HG03097 (cell line): ENCODE results near the gene C16orf86.

ENCODE experiments used
- ATAC-seq: cut with Tn5 transposase; IDR thresholded peaks from one replicate; pipeline ENCODE4 v1.9.1; 2021; ENCODE audit not compliant: unreplicated experiment, low FRiP score

The C16orf86 gene, protein sequence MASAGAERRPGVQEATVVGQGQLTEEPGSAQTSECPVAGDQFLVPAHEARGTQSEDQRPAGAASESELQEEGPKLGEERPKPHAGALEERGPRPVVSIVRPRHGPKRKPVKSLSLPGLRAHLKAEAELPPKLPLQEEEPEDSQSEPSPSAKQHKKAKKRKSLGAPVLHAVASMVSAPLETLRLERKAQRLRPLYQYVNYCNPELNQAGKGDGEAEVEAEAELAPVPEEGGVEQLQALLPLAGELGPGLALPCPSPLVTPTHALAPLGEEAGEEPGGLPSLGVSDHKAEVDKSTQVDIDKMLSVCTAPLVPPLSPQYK

DNA sequence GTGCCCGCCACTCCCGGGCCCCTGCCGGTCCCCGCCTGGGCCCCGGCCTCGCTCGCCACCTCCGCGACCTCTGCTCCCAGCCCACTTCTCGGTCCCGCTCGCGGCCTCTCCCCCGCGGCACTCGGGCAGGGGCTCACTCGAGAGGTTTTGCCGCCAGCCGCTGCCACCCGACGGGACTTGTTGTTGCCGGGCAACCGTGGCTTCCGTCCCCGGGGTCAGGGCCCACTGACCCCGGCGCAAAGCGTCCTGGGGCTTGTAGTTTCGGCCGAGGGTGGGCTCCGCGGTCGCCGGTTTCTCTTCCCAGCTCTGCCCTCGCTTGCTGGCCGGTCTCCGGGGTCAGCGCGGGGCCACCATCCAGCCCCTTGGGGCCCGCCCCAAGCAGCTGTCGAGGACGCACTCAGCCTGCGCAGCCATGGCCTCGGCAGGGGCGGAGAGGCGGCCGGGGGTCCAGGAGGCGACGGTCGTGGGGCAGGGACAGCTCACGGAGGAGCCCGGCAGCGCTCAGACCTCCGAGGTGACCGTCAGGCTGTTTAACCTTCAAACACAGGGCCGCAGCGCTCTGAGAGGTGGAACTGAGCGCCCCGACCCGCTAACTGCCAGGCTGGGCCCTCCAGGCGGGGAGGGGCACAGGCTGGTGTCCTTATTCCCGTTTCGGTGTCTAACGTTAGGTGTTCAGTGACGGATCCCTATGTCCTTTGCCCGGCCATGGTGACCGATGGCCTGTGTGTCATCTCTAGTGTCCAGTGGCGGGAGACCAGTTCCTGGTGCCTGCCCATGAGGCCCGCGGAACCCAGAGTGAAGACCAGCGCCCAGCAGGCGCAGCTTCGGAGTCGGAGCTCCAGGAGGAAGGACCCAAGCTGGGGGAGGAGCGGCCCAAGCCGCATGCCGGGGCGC, at the start of gene C16orf86, which contains the start of gene ENKD1:
Gene C16orf86, plus strand, starts transcription at position 256 of the 894 bp plus-strand sequence. Its CDS starts 157 bp downstream, at position 413.
Gene ENKD1, minus strand, starts transcription at position 192 of the 894 bp plus-strand sequence. CDS start 308 bp downstream, outside the sequence.
- peak; percentile 38 for ATAC-seq

DNA sequence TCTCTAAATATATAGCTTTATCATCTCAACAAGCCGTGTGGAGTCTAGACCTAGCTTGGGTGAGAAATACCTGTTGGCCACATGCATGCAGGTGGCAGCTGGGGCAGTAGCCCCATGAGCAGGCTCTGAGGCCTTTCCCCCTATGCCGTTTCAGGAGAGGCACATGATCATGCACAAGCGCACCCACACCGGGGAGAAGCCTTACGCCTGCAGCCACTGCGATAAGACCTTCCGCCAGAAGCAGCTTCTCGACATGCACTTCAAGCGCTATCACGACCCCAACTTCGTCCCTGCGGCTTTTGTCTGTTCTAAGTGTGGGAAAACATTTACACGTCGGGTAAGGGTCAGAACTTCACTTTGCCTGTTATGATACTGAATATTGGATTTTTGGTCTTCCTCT, 38.4 kb upstream of the C16orf86 start:
- ATAC-seq, result no peak

DNA sequence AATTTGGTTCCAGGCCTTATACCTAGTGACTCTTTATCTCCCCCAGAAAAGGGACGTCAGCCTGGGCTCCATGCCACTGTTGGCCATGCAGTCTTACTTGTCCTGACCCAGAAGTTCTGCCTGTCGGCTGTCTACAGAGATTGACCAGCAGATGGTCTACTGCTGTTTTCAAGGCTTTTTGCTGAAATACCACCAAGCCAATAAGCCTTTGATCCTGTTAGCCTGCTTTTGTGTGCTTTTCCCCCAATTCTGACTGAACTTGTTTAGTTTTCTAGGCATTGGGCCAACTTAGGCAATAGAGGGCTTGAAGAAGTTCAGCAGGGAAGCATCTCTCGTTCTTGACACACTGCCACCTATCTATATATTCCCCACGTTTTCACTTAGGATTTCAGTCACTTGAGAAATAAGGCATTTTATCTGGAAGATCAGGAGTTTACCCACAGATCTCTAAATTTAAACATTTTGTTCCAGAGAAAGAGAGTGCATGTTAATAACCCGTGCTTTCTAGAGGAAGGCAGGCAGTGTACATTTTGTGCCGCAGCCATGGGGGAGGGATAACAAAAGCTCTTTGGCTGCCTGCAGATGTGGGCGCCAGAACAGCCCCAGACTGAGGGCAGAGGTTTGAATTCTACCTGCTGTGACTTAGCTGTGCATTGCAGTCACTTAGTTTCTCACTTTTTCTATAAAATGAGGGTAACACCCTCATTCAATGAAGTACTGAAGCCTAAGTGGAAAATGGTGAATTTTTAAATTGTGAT, 34.0 kb upstream of the C16orf86 start:
- ATAC-seq, result no peak

DNA sequence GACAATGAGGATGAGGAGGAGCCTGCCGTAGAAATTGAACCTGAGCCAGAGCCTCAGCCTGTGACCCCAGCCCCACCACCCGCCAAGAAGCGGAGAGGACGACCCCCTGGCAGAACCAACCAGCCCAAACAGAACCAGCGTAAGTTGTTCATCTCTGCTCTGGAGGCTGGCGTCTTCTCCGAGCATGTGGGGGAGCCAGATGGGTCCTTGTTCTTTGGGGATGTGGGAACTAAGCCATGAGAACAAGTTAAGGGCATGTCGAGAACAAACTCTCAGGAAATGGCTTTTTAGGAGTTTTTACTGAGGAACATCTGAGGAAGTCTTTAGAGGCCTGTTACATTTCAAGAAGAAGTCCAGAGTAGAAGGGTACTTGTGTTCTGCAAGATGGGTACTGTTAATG, 29.9 kb upstream of the C16orf86 start:
- ATAC-seq, result no peak

DNA sequence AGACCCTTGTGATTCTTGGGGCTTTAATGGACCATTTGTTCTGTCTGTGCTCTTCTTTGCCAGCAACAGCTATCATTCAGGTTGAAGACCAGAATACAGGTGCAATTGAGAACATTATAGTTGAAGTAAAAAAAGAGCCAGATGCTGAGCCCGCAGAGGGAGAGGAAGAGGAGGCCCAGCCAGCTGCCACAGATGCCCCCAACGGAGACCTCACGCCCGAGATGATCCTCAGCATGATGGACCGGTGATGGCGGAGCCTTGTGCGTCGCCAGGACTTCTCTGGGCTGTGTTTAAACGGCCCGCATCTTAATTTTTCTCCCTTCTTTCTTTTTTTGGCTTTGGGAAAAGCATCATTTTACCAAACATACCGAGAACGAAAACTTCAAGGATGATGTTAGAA, 29.0 kb upstream of the C16orf86 start:
- no peak for ATAC-seq

DNA sequence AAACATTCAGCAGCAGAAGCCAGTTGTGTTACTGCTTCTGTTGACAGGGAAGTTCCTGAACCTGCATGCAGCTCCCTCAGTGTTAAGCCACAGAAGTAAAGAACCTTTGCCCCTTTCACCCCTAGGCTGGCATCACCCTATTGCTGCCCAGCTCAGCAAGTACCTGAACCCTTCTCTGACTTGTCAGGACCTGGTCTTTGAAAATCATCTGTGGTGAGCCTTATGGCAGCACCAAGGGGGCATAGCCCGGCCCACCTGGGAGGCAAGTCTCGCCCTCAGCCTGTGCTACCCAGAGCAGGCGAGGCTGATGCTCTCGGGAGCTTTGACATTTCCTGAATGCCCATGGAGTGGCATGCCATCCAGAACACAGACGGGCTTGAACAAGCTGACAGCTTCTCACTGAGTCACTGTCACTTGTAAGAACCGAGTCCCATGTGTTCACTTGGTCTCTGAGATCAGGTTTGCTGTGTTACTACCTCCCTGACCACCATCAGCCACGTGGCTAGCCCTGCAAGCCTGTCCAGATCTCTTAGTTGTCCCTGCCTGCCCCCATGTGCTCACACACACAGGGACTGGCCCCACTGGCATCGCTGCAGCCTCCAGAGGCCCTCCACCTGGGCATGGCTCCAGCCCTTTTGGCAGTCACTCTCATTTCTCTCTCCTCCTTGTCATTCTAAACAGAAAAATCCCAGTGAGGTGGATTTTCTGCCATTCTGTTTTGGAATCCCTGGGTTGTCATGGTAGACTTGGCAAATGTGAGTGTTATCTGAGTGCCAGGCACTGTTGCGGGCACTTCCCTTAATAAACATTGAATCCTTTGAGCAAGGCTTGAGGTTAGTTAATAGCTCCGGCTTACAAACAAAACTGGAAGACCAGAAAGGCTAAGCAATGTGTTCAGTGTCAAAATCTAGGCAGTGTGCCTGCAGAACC, 24.6 kb upstream of the C16orf86 start:
- no peak for ATAC-seq

DNA sequence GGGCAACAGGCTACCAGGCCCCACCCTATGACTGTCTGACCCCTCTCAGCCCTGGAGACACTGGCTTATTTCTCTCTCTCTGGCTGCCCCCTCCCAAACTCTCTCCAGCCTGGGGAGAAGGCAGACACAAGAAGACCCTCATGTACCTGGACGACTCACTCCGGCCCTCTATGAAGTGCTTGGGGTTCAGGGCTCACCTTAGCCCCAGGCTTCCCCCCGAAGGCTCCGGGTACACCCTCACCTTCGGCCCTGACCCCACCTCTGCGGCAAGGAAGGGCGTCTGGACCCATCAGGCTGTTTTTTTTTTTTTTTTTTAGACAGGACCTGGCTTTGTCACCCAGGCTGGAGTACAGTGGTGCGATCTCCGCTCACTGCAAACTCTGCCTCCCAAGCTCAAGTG, 22.6 kb upstream of the C16orf86 start:
- ATAC-seq, result no peak

DNA sequence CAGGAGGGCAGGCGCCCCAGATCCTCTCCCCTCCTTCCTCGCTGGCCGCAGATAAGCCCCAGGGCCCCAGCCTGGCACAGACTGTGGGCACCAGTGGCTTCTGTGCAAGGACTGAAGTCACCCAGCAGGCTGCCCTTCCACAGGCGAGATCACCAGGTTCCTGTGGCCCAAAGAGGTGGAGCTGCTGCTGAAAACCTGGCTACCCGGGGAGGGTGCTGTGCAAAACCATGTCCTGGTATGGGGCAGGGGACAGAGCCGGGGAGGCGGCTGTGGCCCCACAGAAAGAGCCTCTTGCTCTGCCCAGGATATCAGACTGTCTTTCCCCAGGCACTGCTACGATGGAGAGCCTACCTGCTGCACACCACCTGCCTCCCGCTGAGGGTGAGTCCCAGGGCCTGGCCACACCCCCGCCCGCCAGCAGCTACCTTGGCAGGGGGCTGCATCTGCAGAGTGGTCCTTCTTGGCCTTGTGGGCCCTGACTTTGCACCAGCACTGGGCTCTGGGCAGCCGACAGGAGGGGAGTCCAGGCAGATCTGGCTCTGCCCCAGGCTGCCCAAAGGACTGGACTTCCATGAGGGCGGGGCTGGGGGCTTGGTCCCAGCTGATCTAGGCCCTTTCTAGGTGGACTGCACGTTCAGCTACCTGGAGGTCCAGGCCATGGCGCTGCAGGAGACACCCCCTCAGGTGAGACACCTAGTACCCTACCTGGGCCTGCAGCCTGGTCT, 21.1 kb upstream of the C16orf86 start:
- no peak for ATAC-seq

DNA sequence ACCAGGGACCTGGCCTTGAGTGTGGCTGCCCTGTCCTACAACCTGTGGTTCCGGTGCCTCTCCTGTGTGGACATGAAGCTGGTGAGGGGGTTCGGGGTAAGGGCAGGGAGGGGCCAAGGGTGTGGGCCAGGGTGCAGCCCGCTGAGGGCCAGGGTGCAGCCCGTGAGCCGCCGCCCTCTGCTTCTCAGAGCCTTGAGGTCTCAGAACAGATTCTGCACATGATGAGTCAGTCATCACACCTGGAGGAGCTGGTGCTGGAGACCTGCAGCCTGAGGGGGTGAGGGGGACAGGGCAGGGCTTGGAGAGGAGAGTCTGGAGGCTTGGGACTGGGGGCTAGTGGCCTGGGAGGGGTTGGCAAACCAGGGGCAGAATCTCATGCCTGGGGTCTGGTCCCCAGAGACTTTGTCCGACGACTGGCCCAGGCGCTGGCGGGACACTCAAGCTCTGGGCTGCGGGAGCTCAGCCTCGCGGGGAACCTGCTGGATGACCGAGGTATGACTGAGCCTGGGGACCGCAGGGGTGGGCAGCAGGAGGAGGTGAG, 19.4 kb upstream of the C16orf86 start:
- no peak for ATAC-seq

DNA sequence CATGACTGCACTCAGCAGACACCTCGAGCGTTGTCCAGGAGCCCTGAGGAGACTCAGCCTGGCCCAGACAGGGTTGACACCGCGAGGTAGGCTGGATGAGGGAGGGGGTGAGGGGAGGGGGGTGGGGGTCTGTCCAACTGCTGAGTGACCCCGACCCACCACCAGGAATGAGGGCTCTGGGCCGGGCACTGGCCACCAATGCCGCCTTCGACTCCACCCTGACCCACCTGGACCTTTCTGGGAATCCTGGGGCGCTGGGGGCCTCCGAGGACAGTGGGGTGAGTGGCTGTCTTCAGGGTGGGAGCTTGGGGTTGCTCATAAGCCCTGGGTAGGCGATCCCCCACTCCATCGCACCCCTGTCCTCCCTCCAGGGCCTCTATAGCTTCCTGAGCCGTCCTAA, 18.9 kb upstream of the C16orf86 start:
- ATAC-seq, result no peak

DNA sequence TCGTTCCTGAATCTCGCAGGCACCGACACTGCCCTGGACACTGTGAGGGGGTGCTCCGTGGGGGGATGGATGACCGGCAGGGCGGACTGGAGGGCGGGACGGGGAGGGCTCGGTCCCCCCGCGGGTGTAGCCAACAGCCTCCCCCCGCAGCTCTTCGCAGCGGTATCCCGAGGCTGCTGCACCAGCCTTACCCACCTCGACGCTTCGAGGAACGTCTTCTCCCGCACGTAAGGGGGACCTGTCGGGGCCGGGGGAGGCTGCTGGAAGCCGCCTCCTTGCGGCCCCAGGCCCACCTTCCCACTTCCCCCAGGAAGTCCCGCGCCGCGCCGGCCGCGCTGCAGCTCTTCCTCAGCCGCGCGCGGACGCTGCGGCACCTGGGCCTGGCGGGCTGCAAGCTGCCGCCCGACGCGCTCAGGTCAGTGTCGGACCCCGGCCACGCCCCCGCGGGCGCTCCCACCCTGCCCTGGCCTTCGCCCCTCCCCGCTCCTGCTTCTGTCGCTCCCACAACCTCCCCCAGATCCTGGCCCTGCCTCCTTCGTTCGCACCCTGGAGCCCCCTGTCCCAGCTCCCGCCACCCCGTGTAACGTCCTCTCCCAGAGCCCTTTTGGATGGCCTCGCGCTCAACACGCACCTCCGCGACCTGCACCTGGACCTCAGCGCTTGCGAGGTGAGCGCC, 18.4 kb upstream of the C16orf86 start:
- no peak for ATAC-seq

DNA sequence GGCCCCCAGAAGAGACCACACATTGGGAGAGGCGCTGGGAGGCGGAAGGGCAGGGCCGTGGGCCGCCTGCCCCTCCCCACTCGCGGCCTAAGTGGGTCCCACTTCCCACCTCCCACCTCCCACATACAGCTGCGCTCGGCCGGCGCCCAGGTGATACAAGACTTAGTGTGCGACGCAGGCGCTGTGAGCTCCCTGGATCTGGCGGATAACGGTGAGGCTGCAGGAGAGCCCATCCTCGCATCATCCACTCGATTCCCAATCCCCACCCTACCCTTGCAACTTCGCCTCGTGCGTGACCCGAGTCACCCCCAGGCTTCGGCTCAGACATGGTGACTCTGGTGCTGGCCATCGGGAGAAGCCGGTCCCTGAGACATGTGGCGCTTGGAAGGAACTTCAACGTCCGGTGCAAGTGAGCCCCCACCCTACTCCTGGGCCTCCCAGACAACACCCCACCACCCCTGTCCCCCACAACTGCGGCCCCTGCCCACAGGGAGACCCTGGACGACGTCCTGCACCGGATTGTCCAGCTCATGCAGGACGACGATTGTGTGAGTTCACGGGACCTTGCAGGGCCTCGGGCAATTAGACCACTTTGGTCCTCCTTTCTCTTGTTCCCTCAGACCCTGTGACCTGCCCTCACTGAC, 17.7 kb upstream of the C16orf86 start:
- ATAC-seq, result no peak

DNA sequence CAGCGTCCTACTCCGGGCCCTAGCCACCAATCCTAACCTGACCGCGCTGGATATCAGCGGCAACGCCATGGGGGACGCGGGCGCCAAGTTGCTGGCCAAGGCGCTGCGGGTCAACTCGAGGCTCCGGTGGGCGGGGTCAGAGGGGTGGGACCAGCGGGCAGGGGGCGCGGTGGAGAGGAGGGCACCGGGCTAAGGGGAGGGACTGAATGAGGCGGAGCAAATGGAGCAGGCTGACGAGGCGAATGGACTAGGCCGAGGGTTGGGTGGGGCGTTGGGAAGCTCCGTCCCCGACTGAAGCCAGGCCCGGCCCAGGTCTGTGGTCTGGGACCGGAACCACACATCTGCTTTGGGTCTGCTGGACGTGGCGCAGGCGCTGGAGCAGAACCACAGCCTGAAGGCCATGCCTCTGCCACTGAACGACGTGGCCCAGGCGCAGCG, 17.1 kb upstream of the C16orf86 start:
- no peak for ATAC-seq

DNA sequence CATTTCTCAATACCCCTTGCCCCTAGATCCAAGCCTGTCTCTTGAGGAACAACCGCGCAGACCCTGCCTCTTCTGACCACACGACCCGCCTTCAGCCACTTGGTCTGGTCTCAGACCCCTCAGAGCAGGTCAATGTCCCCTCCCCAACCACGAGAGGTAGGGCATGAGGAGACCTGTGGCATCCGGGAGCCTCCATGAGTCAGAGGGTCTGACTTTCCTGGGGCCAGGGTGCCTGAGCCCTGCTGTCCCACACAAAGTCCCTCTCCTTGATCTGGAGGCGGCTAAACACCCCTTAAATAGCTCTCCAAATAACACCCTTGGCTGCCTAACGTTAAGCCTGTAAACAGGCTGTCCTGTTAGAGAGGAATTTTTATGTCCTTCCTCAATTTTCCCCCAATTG, 16.6 kb upstream of the C16orf86 start:
- ATAC-seq, result no peak

DNA sequence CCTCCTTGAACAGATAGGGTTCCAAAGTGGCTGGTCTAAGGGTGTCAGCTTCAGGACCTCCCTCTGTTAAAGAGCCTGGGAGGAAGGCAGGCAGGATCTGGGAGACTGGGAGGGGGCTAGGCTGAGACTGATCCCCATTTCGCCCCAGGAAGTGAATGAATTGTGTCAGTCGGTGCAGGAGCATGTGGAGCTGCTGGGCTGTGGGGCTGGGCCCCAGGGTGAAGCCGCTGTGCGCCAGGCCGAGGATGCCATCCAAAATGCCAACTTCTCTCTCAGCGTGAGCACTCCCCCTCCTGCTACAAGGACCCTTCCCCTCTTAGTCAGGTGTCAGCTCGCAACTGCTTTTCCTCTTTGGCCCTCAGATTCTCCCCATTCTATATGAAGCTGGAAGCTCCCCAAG, 15.6 kb upstream of the C16orf86 start:
- no peak for ATAC-seq

DNA sequence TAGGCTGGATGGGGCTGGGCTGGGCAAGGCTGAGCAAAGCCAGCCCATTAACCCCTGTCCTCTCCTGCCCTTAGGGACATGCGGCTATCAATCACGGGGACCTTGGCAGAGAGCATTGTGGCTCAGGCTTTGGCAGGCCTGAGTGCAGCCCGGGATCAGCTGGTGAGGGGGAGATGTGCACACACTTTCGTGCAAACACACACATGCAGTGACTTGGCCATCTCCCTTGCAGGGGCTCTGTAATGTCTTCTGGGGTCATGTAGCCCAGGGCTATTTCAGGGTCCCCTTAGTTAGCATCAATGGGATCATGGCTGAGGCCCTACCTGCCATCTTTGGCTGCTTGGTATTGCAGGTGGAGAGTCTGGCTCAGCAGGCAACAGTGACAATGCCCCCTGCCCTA, 14.8 kb upstream of the C16orf86 start:
- no peak for ATAC-seq

DNA sequence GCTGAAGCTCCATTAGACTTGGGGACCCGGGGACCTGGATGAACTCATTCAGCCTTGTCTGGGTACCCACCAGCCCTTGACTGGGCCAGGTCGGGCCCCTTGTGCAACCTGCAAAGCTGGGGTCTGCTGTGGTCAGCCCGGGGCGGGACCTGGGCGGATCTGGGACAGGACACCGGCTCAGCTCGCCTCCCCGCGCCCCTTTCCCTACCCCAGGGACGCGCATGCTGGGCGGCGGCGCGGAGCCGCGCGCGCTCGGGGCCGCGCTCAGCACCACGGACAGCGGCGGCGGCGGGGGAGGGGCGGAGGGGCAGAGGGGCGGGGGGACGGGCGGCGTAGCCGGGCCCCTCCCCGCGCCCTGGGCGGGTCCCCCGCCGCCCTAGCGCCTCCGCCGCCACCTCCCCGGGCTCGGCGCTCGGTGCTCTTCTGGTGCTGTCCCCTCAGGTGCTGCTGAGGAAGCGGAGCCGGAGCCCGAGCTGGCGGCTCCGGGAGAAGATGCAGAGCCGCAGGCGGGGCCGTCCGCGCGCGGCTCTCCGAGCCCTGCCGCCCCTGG, 14.0 kb upstream of the C16orf86 start:
- no peak for ATAC-seq
